ENCODE results near the gene ATF5. TPM values are rescaled to one million over a fixed set of nuclear protein-coding genes. Genes with fewer than 3 reads are reported as not detected.
"Not testable (repeated sequence)": the region's sequence is repeated elsewhere in the genome, so short reads cannot be mapped to it uniquely, and the experiment has no call there.

ATF5 gene
- total RNA-seq, 8 experiments from 2014 or later: 16.7 to 141 (median 52.8) TPM

- 0 to 92% (median 68%) methylated on average over 1 to 7 of the region's 11 CpGs; no CpG with 5 or more reads in 2 of the 10 experiments for WGBS, 10 experiments
- Histone ChIP-seq H3K4me3 (no peak overlapping the region), H3K27ac (no peak overlapping the region), H3K4me1 (replicated peaks in 1 of 2) (peaks cover 13 to 20% of the 10 kb centered on the region in 2 donors)
- ATAC-seq (replicated peaks in 6 of 8): peak in 1 of 8 experiments; percentile 27
- in situ Hi-C loops (cut with MboI; ENCODE audit: low pct_unique_long_range_greater_than_20kb in 2 of 9, low sequenced_read_pairs in 9 of 9, unreplicated experiment in 9 of 9): loop anchor here in 2 of 9 experiments (25.0 kb wide), 1 partner anchor 187 kb away; no protein-coding TSS in a partner anchor
These were observed 21.0 kb downstream of the ATF5 start for GRCh38 chr19:49949742-49950589.

- H3K4me3 ChIP-seq: no peak overlapping the region
- H3K4me1 ChIP-seq (replicated peaks in 1 of 2): peaks cover 17 to 24% of the 10 kb centered on the region in 2 donors
- in situ Hi-C loops (cut with MboI; ENCODE audit: low pct_unique_long_range_greater_than_20kb in 2 of 9, low sequenced_read_pairs in 9 of 9, unreplicated experiment in 9 of 9): no loop called here
- WGBS, 10 experiments: 0 to 100% (median 75%) methylated on average over 1 to 4 of the region's 5 CpGs; no CpG with 5 or more reads in 3 of the 10 experiments
- ATAC-seq (replicated peaks in 6 of 8): no peak
- H3K27ac ChIP-seq: no peak overlapping the region
These were observed 21.6 kb downstream of the ATF5 start for GRCh38 chr19:49950590-49950948.

GRCh38 chr19:49950956-49951526 is 22.0 kb downstream of the ATF5 start:
- H3K27ac ChIP-seq: no peak overlapping the region
- no peak for ATAC-seq (replicated peaks in 6 of 8)
- H3K4me1 ChIP-seq (replicated peaks in 1 of 2): peaks cover 17 to 24% of the 10 kb centered on the region in 2 donors
- in situ Hi-C loops (cut with MboI; ENCODE audit: low pct_unique_long_range_greater_than_20kb in 2 of 9, low sequenced_read_pairs in 9 of 9, unreplicated experiment in 9 of 9): no loop called here
- no peak overlapping the region for H3K4me3 ChIP-seq
- WGBS, 10 experiments: 40 to 100% (median 83%) methylated on average over 1 to 5 of the region's 13 CpGs; no CpG with 5 or more reads in 3 of the 10 experiments

- no peak overlapping the region for H3K27ac ChIP-seq
- no peak for ATAC-seq (replicated peaks in 6 of 8)
- 50 to 100% (median 84%) methylated on average over 1 to 6 of the region's 9 CpGs; no CpG with 5 or more reads in 2 of the 10 experiments for WGBS, 10 experiments
- in situ Hi-C loops (cut with MboI; ENCODE audit: low pct_unique_long_range_greater_than_20kb in 2 of 9, low sequenced_read_pairs in 9 of 9, unreplicated experiment in 9 of 9): no loop called here
- H3K4me3 ChIP-seq: no peak overlapping the region
- H3K4me1 ChIP-seq (replicated peaks in 1 of 2): peaks cover 17 to 24% of the 10 kb centered on the region in 2 donors
These were observed 22.9 kb downstream of the ATF5 start for GRCh38 chr19:49951806-49952478.

- Histone ChIP-seq H3K27ac (no peak overlapping the region), H3K4me1 (replicated peaks in 1 of 2) (peaks cover 17 to 24% of the 10 kb centered on the region in 2 donors), H3K4me3 (no peak overlapping the region)
- no peak for ATAC-seq (replicated peaks in 6 of 8)
- in situ Hi-C loops (cut with MboI; ENCODE audit: low pct_unique_long_range_greater_than_20kb in 2 of 9, low sequenced_read_pairs in 9 of 9, unreplicated experiment in 9 of 9): no loop called here
These were observed 23.5 kb downstream of the ATF5 start for GRCh38 chr19:49952479-49952836.

- no peak for ATAC-seq (replicated peaks in 6 of 8)
- in situ Hi-C loops (cut with MboI; ENCODE audit: low pct_unique_long_range_greater_than_20kb in 2 of 9, low sequenced_read_pairs in 9 of 9, unreplicated experiment in 9 of 9): no loop called here
- Histone ChIP-seq H3K4me1 (replicated peaks in 1 of 2) (peaks cover 17 to 24% of the 10 kb centered on the region in 2 donors), H3K4me3 (no peak overlapping the region), H3K27ac (no peak overlapping the region)
- WGBS, 10 experiments: 58 to 100% (median 79%) methylated on average over 1 to 12 of the region's 13 CpGs; no CpG with 5 or more reads in 1 of the 10 experiments
These were observed 23.9 kb downstream of the ATF5 start for GRCh38 chr19:49952906-49953305.

- in situ Hi-C loops (cut with MboI; ENCODE audit: low pct_unique_long_range_greater_than_20kb in 2 of 9, low sequenced_read_pairs in 9 of 9, unreplicated experiment in 9 of 9): no loop called here
- Histone ChIP-seq H3K27ac (no peak overlapping the region), H3K4me3 (no peak overlapping the region), H3K4me1 (replicated peaks in 1 of 2) (peaks cover 17 to 24% of the 10 kb centered on the region in 2 donors)
- no peak for ATAC-seq (replicated peaks in 6 of 8)
- 14 to 81% (median 71%) methylated on average over 3 to 5 of the region's 7 CpGs; no CpG with 5 or more reads in 1 of the 10 experiments for WGBS, 10 experiments
These were observed 24.4 kb downstream of the ATF5 start for GRCh38 chr19:49953416-49953815.

GRCh38 chr19:49954092-49954829 is 25.3 kb downstream of the ATF5 start:
- Histone ChIP-seq H3K4me3 (no peak overlapping the region), H3K27ac (peak overlapping the region in 1 of 2 donors; percentile 70), H3K4me1 (replicated peaks in 1 of 2) (peaks cover 17 to 24% of the 10 kb centered on the region in 2 donors)
- peak; percentile 41 to 83 (median 79) for ATAC-seq (replicated peaks in 6 of 8)
- WGBS, 10 experiments: 4 to 53% (median 32%) methylated on average over 2 to 9 of the region's 12 CpGs
- in situ Hi-C loops (cut with MboI; ENCODE audit: low pct_unique_long_range_greater_than_20kb in 2 of 9, low sequenced_read_pairs in 9 of 9, unreplicated experiment in 9 of 9): no loop called here

GRCh38 chr19:49954933-49955332 is 25.9 kb downstream of the ATF5 start:
- H3K4me1 ChIP-seq (replicated peaks in 1 of 2): peaks cover 17 to 20% of the 10 kb centered on the region in 2 donors
- ATAC-seq (replicated peaks in 6 of 8): peak in 6 of 8 experiments; percentile 16 to 51 (median 22)
- in situ Hi-C loops (cut with MboI; ENCODE audit: low pct_unique_long_range_greater_than_20kb in 2 of 9, low sequenced_read_pairs in 9 of 9, unreplicated experiment in 9 of 9): no loop called here
- H3K27ac ChIP-seq: no peak overlapping the region
- 26 to 84% (median 68%) methylated on average over 2 to 11 of the region's 11 CpGs; no CpG with 5 or more reads in 1 of the 10 experiments for WGBS, 10 experiments
- H3K4me3 ChIP-seq: no peak overlapping the region

- Histone ChIP-seq H3K4me1 (replicated peaks in 1 of 2) (peaks cover 17 to 19% of the 10 kb centered on the region in 2 donors), H3K4me3 (no peak overlapping the region), H3K27ac (no peak overlapping the region)
- WGBS, 10 experiments: 48 to 100% (median 90%) methylated on average over 2 to 9 of the region's 9 CpGs; no CpG with 5 or more reads in 1 of the 10 experiments
- in situ Hi-C loops (cut with MboI; ENCODE audit: low pct_unique_long_range_greater_than_20kb in 2 of 9, low sequenced_read_pairs in 9 of 9, unreplicated experiment in 9 of 9): no loop called here
- no peak for ATAC-seq (replicated peaks in 6 of 8)
These were observed 27.1 kb downstream of the ATF5 start for GRCh38 chr19:49956115-49956495.

- in situ Hi-C loops (cut with MboI; ENCODE audit: low pct_unique_long_range_greater_than_20kb in 2 of 9, low sequenced_read_pairs in 9 of 9, unreplicated experiment in 9 of 9): no loop called here
- WGBS, 10 experiments: 0 to 98% (median 91%) methylated on average over 1 to 10 of the region's 10 CpGs; no CpG with 5 or more reads in 1 of the 10 experiments
- ATAC-seq (replicated peaks in 6 of 8): no peak
These were observed 28.4 kb downstream of the ATF5 start for GRCh38 chr19:49957262-49957915.

GRCh38 chr19:49958144-49958543 is 29.1 kb downstream of the ATF5 start:
- H3K4me3 ChIP-seq; H3K27ac ChIP-seq; ATAC-seq (replicated peaks in 6 of 8); in situ Hi-C loops (cut with MboI; ENCODE audit: low pct_unique_long_range_greater_than_20kb in 2 of 9, low sequenced_read_pairs in 9 of 9, unreplicated experiment in 9 of 9): not testable (repeated sequence)
- WGBS, 10 experiments: 0 to 67% (median 40%) methylated on average over 1 of the region's 9 CpGs; no CpG with 5 or more reads in 7 of the 10 experiments
- peaks cover 17 to 19% of the 10 kb centered on the region in 2 donors for H3K4me1 ChIP-seq (replicated peaks in 1 of 2)

More at GRCh38 chr19:49957262-49957915, 28.4 kb downstream of the ATF5 start:
- H3K4me3 ChIP-seq: no peak overlapping the region
- no peak overlapping the region for H3K27ac ChIP-seq
- peaks cover 17 to 19% of the 10 kb centered on the region in 2 donors for H3K4me1 ChIP-seq (replicated peaks in 1 of 2)

All from motor neuron (in vitro differentiated cells).